Measurements from ENCODE around the gene TRABD2B. TPM values are rescaled to one million over a fixed set of nuclear protein-coding genes. Genes with fewer than 3 reads are reported as not detected.

Gene TRABD2B
- total and polyA plus RNA-seq, 2 donors from 2014 or later = 19.8 to 62.0 TPM

DNA sequence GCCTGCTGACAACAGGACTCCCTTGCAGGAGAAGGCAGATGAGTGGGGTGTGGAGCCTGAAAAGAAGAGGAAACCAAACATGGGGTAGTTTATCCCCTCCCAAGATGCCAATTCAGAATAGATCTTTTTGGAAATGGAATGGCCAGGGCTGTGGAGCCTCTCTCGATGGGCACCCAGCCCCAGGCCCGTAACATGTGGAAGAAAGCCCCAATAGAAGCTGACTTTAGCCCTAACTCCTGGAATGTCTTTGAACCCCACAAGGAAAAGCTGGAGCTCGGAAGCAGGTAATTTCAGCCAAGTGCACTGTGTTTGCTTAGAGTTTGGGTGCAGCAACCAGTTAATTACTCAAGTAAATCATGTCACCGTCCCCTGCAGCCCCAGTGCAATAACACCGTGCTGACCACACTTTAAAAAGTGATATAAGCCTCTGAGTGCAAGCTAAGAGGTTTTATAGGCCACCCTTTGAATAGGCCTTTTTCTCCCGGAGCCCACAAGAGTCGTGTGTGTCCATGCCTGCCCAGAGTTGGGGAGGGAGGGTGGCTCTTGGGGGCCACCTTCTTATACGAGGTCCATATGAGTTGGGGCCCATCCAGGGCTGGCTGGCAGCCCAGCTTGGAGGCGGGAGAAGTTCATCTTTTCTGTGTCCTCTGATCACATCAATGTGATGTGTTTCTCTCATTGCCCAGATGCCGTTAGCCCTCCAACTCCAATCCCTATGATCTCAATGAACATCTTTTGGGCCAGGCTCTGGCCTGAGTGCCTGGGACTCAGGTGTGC is 153.2 kb downstream of the TRABD2B start:
- TF ChIP-seq, protein P1, sequence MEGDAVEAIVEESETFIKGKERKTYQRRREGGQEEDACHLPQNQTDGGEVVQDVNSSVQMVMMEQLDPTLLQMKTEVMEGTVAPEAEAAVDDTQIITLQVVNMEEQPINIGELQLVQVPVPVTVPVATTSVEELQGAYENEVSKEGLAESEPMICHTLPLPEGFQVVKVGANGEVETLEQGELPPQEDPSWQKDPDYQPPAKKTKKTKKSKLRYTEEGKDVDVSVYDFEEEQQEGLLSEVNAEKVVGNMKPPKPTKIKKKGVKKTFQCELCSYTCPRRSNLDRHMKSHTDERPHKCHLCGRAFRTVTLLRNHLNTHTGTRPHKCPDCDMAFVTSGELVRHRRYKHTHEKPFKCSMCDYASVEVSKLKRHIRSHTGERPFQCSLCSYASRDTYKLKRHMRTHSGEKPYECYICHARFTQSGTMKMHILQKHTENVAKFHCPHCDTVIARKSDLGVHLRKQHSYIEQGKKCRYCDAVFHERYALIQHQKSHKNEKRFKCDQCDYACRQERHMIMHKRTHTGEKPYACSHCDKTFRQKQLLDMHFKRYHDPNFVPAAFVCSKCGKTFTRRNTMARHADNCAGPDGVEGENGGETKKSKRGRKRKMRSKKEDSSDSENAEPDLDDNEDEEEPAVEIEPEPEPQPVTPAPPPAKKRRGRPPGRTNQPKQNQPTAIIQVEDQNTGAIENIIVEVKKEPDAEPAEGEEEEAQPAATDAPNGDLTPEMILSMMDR (IDR thresholded peaks at IDR 0.05; ENCODE audit: borderline replicate concordance, extremely low read depth, insufficient read depth) = no peak
- FAIRE-seq (no peak), DNase-seq (peak in 4 of 5 donors; percentile 61 to 88 (median 82))
- no peak overlapping the region for H3K4me3 ChIP-seq (ENCODE audit: low read length in 3 of 3)
- no peaks in the 10 kb centered on the region for H3K36me3 ChIP-seq (ENCODE audit: control insufficient read depth in 2 of 3, insufficient read depth in 3 of 3, low read length in 3 of 3)
- H3K27ac ChIP-seq (ENCODE audit: low read depth in 2 of 2, low read length in 2 of 2) = no peak overlapping the region
- peaks cover 0 to 33% (median 9%) of the 10 kb centered on the region in 3 donors for H3K4me1 ChIP-seq (ENCODE audit: control insufficient read depth in 2 of 3, insufficient read depth in 2 of 3, low read depth in 1 of 3, low read length in 3 of 3)
- H3K9me3 ChIP-seq (ENCODE audit: control insufficient read depth in 2 of 3, insufficient read depth in 1 of 3, low read length in 3 of 3) = no peaks in the 10 kb centered on the region
- no peak overlapping the region for H3K9ac ChIP-seq (ENCODE audit: low read length in 3 of 3)
- no peaks in the 10 kb centered on the region for H3K27me3 ChIP-seq (ENCODE audit: control insufficient read depth, insufficient read depth, low read length)
- intact Hi-C loops (cut with DNase I) = no loop called here

DNA sequence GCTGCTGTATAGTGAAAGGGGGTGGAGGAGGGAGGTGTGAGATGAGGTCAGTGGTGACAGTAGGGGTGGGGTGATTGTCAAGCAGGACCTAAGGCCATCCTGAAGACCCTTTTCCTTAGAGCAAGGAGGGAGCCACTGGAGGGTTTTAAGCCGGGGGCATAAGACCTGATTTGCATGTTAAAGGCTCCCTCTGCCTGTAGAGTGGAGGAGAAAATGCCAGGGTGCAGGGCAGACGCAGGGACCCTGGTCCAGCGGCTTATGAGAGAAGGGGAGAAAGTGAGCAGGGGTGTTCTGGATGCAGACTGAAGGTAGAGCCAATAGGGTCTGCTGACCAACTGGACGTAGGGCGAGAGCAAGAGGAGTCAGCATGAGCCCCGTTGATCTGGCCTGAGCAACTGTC is 154.1 kb downstream of the TRABD2B start:
- TF ChIP-seq, protein P1 (IDR thresholded peaks at IDR 0.05; ENCODE audit: borderline replicate concordance, extremely low read depth, insufficient read depth) = no peak
- H3K9me3 ChIP-seq (ENCODE audit: control insufficient read depth in 2 of 3, insufficient read depth in 1 of 3, low read length in 3 of 3) = no peaks in the 10 kb centered on the region
- H3K36me3 ChIP-seq (ENCODE audit: control insufficient read depth in 2 of 3, insufficient read depth in 3 of 3, low read length in 3 of 3) = no peaks in the 10 kb centered on the region
- no peak overlapping the region for H3K27ac ChIP-seq (ENCODE audit: low read depth in 2 of 2, low read length in 2 of 2)
- intact Hi-C loops (cut with DNase I) = no loop called here
- H3K9ac ChIP-seq (ENCODE audit: low read length in 3 of 3) = no peak overlapping the region
- FAIRE-seq = no peak
- H3K4me1 ChIP-seq (ENCODE audit: control insufficient read depth in 2 of 3, insufficient read depth in 2 of 3, low read depth in 1 of 3, low read length in 3 of 3) = peaks cover 0 to 41% (median 13%) of the 10 kb centered on the region in 3 donors
- H3K4me3 ChIP-seq (ENCODE audit: low read length in 3 of 3) = no peak overlapping the region
- no peaks in the 10 kb centered on the region for H3K27me3 ChIP-seq (ENCODE audit: control insufficient read depth, insufficient read depth, low read length)
- DNase-seq = peak in 1 of 5 donors; percentile 26

DNA sequence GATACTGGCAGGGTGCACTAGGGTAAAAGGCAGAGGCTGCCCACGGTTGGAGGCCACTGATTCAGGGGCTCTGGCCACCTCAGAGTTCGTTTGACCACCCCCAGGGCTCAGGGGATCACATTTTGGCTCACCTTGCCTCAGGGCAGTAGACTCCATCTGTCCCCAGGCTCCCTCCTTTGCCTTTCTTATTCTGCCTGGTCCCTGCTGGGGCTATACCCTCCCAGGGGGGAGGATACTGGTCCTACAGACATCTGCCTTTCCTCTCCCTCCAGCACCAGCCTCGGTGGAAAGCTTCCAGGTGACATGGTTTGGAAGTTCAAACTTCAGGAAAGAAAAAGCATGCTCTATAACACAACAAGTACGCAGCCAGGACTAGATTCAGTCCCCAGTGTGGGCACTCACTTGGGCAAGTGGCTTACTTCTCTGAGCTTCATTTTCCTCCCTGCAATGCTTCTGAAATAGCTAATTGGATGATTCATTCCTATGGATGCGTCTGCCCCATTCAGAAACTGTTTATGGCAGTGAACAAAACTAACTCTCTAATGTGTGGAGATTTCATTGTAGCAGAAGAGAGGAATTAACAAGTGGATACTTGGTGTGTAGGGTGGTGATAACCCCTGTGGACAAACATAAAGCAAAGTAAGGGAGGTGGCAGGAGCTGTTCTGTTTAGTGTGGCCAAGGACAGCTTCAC is 154.8 kb downstream of the TRABD2B start:
- DNase-seq = peak in 1 of 5 donors; percentile 28
- FAIRE-seq = no peak
- H3K4me3 ChIP-seq (ENCODE audit: low read length in 3 of 3) = no peak overlapping the region
- H3K36me3 ChIP-seq (ENCODE audit: control insufficient read depth in 2 of 3, insufficient read depth in 3 of 3, low read length in 3 of 3) = no peaks in the 10 kb centered on the region
- H3K4me1 ChIP-seq (ENCODE audit: control insufficient read depth in 2 of 3, insufficient read depth in 2 of 3, low read depth in 1 of 3, low read length in 3 of 3) = peaks cover 0 to 48% (median 18%) of the 10 kb centered on the region in 3 donors
- H3K27me3 ChIP-seq (ENCODE audit: control insufficient read depth, insufficient read depth, low read length) = no peaks in the 10 kb centered on the region
- H3K27ac ChIP-seq (ENCODE audit: low read depth in 2 of 2, low read length in 2 of 2) = no peak overlapping the region
- H3K9me3 ChIP-seq (ENCODE audit: control insufficient read depth in 2 of 3, insufficient read depth in 1 of 3, low read length in 3 of 3) = no peaks in the 10 kb centered on the region
- no peak overlapping the region for H3K9ac ChIP-seq (ENCODE audit: low read length in 3 of 3)
- TF ChIP-seq, protein P1 (IDR thresholded peaks at IDR 0.05; ENCODE audit: borderline replicate concordance, extremely low read depth, insufficient read depth) = no peak
- intact Hi-C loops (cut with DNase I) = no loop called here

Data from kidney (tissue), 14 donors.